Adipocyte (in vitro differentiated cells): ENCODE measurements around the gene CHRFAM7A.
"Not testable (repeated sequence)": the region's sequence is repeated elsewhere in the genome, so short reads cannot be mapped to it uniquely, and the experiment has no call there.

Experiments
- DNase-seq: peaks from one replicate; pipeline ENCODE4 v3.0.0-alpha.2; 2015; ENCODE audit warnings: low read depth
- H3K27me3 ChIP-seq: replicated peaks from 2 replicates; pipeline ENCODE4 v1.7.0; 2013; ENCODE audit warnings: mild to moderate bottlenecking, low read length, moderate library complexity; ENCODE audit not compliant: control insufficient read depth, insufficient read depth
- H3K36me3 ChIP-seq: 2 replicates; pipeline ENCODE4 v1.7.0; 2013; ENCODE audit warnings: low read length, mild to moderate bottlenecking, moderate library complexity; ENCODE audit not compliant: control insufficient read depth, insufficient read depth, severe bottlenecking
- H3K4me1 ChIP-seq: 2 replicates; pipeline ENCODE4 v1.7.0; 2013; ENCODE audit warnings: mild to moderate bottlenecking, low read length, moderate library complexity; ENCODE audit not compliant: control insufficient read depth, insufficient read depth
- H3K4me3 ChIP-seq: 2 replicates; pipeline ENCODE4 v1.7.0; 2013; ENCODE audit warnings: mild to moderate bottlenecking, low read length, moderate library complexity
- H3K9ac ChIP-seq: 2 replicates; pipeline ENCODE4 v1.7.0; 2013; ENCODE audit warnings: mild to moderate bottlenecking, low read length, moderate library complexity
- H3K9me3 ChIP-seq: 2 replicates; pipeline ENCODE4 v1.7.0; 2013; ENCODE audit warnings: mild to moderate bottlenecking, low read length, moderate library complexity; ENCODE audit not compliant: control insufficient read depth

CHRFAM7A gene

GRCh38 chr15:30392766-30393663 is at the start of gene CHRFAM7A:
CHRFAM7A (minus strand) TSS chr15:30393540; CDS start chr15:30383351, 10,189 bp downstream.
- H3K9me3 ChIP-seq, H3K4me3 ChIP-seq, H3K4me1 ChIP-seq, H3K9ac ChIP-seq, DNase-seq, H3K27me3 ChIP-seq, H3K36me3 ChIP-seq: not testable (repeated sequence)

GRCh38 chr15:30438348-30438747 is 45.0 kb upstream of the CHRFAM7A start:
- not testable (repeated sequence) for H3K27me3 ChIP-seq, DNase-seq, H3K36me3 ChIP-seq, H3K4me3 ChIP-seq, H3K4me1 ChIP-seq, H3K9me3 ChIP-seq, H3K9ac ChIP-seq

DNA sequence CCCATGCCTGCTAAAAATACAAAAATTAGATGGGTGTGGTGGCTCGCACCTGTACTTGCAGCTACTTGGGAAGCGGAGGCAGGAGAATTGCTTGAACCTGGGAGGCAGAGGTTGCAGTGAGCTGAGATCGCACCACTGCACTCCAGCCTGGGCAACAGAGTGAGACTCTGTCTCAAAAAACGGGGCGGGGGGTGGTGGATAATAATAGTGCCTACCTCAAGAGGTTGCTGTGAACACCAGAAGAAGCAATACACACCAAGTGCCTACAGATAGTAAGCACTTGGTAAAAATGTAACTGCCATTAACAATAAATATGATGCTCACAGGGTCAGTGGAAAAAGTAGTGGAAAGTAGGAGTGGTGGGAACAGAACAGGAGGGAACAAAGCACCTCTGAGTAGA is 42.5 kb upstream of the CHRFAM7A start:
- DNase-seq, H3K9ac ChIP-seq, H3K27me3 ChIP-seq, H3K4me3 ChIP-seq, H3K36me3 ChIP-seq, H3K4me1 ChIP-seq, H3K9me3 ChIP-seq: not testable (repeated sequence)

- H3K9ac ChIP-seq, H3K27me3 ChIP-seq, H3K9me3 ChIP-seq, H3K36me3 ChIP-seq, DNase-seq, H3K4me1 ChIP-seq, H3K4me3 ChIP-seq: not testable (repeated sequence)
Measured at GRCh38 chr15:30420723-30421122, 27.4 kb upstream of the CHRFAM7A start.

DNA sequence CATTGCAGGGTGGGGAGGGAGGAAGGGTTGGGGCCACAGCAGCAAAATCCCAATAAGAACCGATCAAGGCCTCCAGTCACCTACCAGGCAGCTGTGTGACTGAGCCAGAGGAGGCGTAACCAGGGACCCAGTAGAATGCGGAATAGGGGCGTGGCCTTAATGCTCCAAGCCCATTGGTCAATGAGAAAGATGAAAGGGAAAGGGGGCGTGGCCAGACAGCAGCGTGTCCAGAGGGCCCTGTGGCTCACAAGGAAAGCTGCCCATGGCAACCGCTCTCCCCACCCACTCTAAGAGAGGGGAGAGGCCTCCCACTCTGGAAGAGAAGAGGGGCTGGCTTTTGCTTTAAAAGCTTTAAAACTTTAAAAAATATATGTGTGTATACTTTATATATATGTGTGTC is 20.8 kb upstream of the CHRFAM7A start, which contains the start of gene GOLGA8R:
Gene GOLGA8R, minus strand, starts transcription at position 101 of the 400 bp plus-strand sequence. Its CDS starts 98 bp downstream, at position 3.
- not testable (repeated sequence) for H3K36me3 ChIP-seq, H3K9me3 ChIP-seq, H3K9ac ChIP-seq, H3K4me3 ChIP-seq, H3K4me1 ChIP-seq, DNase-seq, H3K27me3 ChIP-seq

DNA sequence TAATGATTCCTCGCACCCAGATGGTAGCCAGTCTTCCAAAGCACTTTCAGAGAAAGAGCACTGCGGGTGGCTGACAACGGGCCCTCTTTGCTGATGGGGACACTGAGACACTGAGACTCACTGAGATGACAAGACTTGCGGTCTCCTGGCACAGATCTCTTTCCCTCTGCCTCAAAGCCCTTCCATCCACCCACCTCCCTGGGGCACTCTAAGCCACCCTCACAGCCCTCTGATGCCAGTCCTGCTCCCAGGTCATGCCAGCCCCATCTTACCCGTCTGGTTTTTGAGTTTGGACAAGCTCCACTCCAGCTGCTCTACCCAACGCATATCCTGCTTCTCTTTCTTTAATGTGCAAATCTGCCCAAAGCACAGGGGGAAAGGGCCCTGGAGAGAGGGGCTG is 14.3 kb upstream of the CHRFAM7A start:
- not testable (repeated sequence) for H3K4me1 ChIP-seq, H3K9me3 ChIP-seq, H3K27me3 ChIP-seq, H3K36me3 ChIP-seq, DNase-seq, H3K9ac ChIP-seq, H3K4me3 ChIP-seq

GRCh38 chr15:30398988-30399387 is 5.6 kb upstream of the CHRFAM7A start:
- H3K9me3 ChIP-seq, H3K4me1 ChIP-seq, H3K36me3 ChIP-seq, DNase-seq, H3K4me3 ChIP-seq, H3K9ac ChIP-seq, H3K27me3 ChIP-seq: not testable (repeated sequence)

- DNase-seq, H3K36me3 ChIP-seq, H3K4me3 ChIP-seq, H3K4me1 ChIP-seq, H3K27me3 ChIP-seq, H3K9me3 ChIP-seq, H3K9ac ChIP-seq: not testable (repeated sequence)
Measured at GRCh38 chr15:30393664-30393991, 288 bp upstream of the CHRFAM7A start.

GRCh38 chr15:30386318-30386887 is 6.9 kb downstream of the CHRFAM7A start:
- not testable (repeated sequence) for H3K36me3 ChIP-seq, H3K4me1 ChIP-seq, H3K9ac ChIP-seq, H3K27me3 ChIP-seq, H3K9me3 ChIP-seq, H3K4me3 ChIP-seq, DNase-seq

- not testable (repeated sequence) for H3K4me1 ChIP-seq, DNase-seq, H3K9me3 ChIP-seq, H3K27me3 ChIP-seq, H3K4me3 ChIP-seq, H3K9ac ChIP-seq, H3K36me3 ChIP-seq
Measured at GRCh38 chr15:30377082-30377413, 16.3 kb downstream of the CHRFAM7A start.

- not testable (repeated sequence) for H3K4me1 ChIP-seq, H3K9ac ChIP-seq, H3K36me3 ChIP-seq, H3K27me3 ChIP-seq, DNase-seq, H3K4me3 ChIP-seq, H3K9me3 ChIP-seq
Measured at GRCh38 chr15:30376375-30377081, 16.8 kb downstream of the CHRFAM7A start.
